ENCODE measurements around the gene KRT40. TPM values are rescaled to one million over a fixed set of nuclear protein-coding genes. Genes with fewer than 3 reads are reported as not detected.

KRT40 gene
- total and polyA plus RNA-seq, 2 of the 8 experiments (the other 6 are each of a cell fraction or from before 2014, with no cell fraction given) = not detected

- TF ChIP-seq CHD7 (IDR thresholded peaks at IDR 0.05; ENCODE audit: insufficient replicate concordance, low read length) (no peak), RNF2 (IDR thresholded peaks at IDR 0.05; ENCODE audit: borderline replicate concordance, low read depth, low read length, missing control alignments, poor library complexity, severe bottlenecking) (no peak), FOSL1 (IDR thresholded peaks at IDR 0.05; ENCODE audit: insufficient read depth, low read depth, low read length) (no peak), RXRA (IDR thresholded peaks at IDR 0.05; ENCODE audit: insufficient read depth, low read depth, low read length) (no peak), RAD21 (IDR thresholded peaks at IDR 0.05 in 1 of 2, conservative IDR thresholded peaks at IDR 0.05 in 1 of 2; ENCODE audit: low read depth in 2 of 2, low read length in 2 of 2) (no peak), TEAD4 (IDR thresholded peaks at IDR 0.05; ENCODE audit: low read depth, low read length) (no peak), ATF3 (IDR thresholded peaks at IDR 0.05; ENCODE audit: insufficient read depth, low read depth, low read length) (no peak), KDM1A (IDR thresholded peaks at IDR 0.05; ENCODE audit: borderline replicate concordance, low read length) (no peak)
Measured at GRCh38 chr17:40950176-40950575, 34.0 kb downstream of the KRT40 start (continued).

Data from H1 (cell line).